Body of pancreas (tissue), 4 donors: ENCODE measurements around the gene LIN52.

Experiments
- POLR2A ChIP-seq, 3 donors: fragments of 450-650 bp; IDR thresholded peaks; one replicate each; pipeline ENCODE4 v1.6.1; 2016; ENCODE audit warnings: antibody characterized with exemption in 3 of 3, mild to moderate bottlenecking in 2 of 3
- TF ChIP-seq, protein P1 (sequence below), 7 experiments: fragments of 450-650 bp in 4 of 7; fragments of 200-600 bp in 3 of 7; sonication (generic) in 3 of 7; IDR thresholded peaks; one replicate each; pipeline ENCODE4 v1.5.1; 2016 to 2019; ENCODE audit warnings: antibody characterized with exemption in 7 of 7

DNA sequence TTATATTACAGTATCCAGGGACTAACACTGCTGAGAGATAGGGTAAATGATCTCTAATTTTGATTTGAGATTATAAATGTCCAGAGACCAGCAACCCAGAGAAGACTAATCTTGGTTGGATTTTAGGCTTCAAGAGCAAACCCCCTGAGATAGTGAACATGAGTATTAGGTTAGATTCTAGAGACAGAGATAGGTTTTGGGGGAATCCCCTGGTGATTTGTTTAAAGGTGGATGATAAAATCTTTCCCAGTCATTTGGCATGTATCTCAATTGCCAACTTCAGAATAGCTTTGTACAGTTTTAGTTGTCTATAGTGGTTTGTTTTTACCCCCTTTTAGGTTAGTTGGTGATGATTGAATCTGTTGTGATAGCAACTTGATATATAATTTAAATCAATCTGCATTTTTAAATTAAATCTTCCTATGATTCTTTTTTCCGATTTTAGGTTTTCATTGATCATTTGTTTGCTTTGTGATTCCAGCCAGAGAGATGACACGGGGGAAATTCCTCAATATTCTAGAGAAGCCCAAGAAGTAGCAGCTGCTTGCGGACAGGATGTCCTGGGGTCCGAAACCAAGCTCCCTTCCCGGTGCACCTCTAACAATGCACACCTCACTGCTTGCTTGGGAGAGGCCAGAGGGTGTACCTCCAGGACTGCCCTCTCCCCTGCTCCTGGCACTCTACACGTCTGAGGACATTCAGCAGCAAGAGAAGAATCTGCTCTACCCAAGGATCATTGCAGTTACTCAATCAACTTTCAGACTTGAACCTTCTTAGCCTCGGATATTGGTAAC, 113.9 kb downstream of the LIN52 start:
- TF ChIP-seq, protein P1, sequence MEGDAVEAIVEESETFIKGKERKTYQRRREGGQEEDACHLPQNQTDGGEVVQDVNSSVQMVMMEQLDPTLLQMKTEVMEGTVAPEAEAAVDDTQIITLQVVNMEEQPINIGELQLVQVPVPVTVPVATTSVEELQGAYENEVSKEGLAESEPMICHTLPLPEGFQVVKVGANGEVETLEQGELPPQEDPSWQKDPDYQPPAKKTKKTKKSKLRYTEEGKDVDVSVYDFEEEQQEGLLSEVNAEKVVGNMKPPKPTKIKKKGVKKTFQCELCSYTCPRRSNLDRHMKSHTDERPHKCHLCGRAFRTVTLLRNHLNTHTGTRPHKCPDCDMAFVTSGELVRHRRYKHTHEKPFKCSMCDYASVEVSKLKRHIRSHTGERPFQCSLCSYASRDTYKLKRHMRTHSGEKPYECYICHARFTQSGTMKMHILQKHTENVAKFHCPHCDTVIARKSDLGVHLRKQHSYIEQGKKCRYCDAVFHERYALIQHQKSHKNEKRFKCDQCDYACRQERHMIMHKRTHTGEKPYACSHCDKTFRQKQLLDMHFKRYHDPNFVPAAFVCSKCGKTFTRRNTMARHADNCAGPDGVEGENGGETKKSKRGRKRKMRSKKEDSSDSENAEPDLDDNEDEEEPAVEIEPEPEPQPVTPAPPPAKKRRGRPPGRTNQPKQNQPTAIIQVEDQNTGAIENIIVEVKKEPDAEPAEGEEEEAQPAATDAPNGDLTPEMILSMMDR (IDR thresholded peaks at IDR 0.05), result no peak
- no peak for TF ChIP-seq POLR2A (IDR thresholded peaks at IDR 0.05)
